ENCODE measurements around the gene KLHDC4. TPM values are rescaled to one million over a fixed set of nuclear protein-coding genes. Genes with fewer than 3 reads are reported as not detected.

The KLHDC4 gene
- total RNA-seq, 1 donor from 2014 or later, result 20.5 TPM

DNA sequence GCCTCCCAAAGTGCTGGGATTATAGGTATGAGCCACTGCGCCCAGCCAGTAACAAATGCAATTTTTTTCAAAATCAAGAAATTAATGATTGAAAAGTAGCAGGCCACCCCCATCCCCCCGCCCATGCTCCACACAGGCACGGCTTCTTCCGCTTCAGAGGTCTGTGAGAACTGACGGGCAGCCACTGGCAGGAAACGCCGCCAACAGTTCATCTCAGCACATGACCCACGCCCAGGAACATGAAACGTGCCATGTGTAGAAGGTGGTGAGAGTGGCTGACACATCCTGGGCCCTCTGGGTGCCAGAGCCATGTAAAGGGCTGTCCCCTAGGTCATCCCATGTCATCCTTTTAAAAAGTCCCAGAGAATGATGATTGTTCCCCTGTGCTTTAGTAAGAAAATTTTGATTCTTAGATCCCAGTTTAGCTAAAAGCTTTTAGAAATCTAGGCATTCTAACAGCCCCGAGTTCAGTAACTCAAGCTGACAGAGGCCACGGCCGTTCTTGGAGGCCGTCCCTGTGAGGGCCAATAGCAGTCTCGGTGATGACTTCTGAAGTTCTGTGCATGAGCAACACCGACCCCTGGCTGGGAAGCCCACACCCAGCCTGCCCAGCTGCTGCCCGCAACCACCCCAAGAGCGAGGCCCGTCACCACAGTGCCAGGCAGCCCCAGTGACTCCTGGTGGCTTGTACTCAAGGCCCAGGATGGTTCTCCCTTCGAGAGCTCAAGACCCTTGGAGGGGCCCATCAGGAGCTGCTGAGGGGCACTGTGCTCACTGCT lies 52.1 kb downstream of the KLHDC4 start:
- Mint-ChIP-seq H3K27ac (ENCODE audit: unreplicated experiment) (no peak overlapping the region), H3K4me3 (ENCODE audit: unreplicated experiment) (no peak overlapping the region), H3K36me3 (ENCODE audit: low read depth) (peaks cover 26% of the 10 kb centered on the region), H3K27me3 (ENCODE audit: low read depth) (peaks cover 2% of the 10 kb centered on the region), H3K9me3 (ENCODE audit: low read depth) (no peaks in the 10 kb centered on the region), H3K4me1 (ENCODE audit: low read depth) (no peaks in the 10 kb centered on the region)
- TF ChIP-seq, protein P1, sequence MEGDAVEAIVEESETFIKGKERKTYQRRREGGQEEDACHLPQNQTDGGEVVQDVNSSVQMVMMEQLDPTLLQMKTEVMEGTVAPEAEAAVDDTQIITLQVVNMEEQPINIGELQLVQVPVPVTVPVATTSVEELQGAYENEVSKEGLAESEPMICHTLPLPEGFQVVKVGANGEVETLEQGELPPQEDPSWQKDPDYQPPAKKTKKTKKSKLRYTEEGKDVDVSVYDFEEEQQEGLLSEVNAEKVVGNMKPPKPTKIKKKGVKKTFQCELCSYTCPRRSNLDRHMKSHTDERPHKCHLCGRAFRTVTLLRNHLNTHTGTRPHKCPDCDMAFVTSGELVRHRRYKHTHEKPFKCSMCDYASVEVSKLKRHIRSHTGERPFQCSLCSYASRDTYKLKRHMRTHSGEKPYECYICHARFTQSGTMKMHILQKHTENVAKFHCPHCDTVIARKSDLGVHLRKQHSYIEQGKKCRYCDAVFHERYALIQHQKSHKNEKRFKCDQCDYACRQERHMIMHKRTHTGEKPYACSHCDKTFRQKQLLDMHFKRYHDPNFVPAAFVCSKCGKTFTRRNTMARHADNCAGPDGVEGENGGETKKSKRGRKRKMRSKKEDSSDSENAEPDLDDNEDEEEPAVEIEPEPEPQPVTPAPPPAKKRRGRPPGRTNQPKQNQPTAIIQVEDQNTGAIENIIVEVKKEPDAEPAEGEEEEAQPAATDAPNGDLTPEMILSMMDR (IDR thresholded peaks at IDR 0.05), result no peak
- no peak for DNase-seq (ENCODE audit: low spot score)

- Mint-ChIP-seq H3K4me1 (ENCODE audit: low read depth) (no peaks in the 10 kb centered on the region), H3K27ac (ENCODE audit: unreplicated experiment) (no peak overlapping the region), H3K4me3 (ENCODE audit: unreplicated experiment) (no peak overlapping the region), H3K9me3 (ENCODE audit: low read depth) (no peaks in the 10 kb centered on the region), H3K36me3 (ENCODE audit: low read depth) (peaks cover 33% of the 10 kb centered on the region), H3K27me3 (ENCODE audit: low read depth) (peaks cover 2% of the 10 kb centered on the region)
- DNase-seq (ENCODE audit: low spot score), result no peak
- TF ChIP-seq, protein P1 (IDR thresholded peaks at IDR 0.05), result no peak
Observed at GRCh38 chr16:87712184-87712762, 53.5 kb downstream of the KLHDC4 start.

- Mint-ChIP-seq H3K27ac (ENCODE audit: unreplicated experiment) (no peak overlapping the region), H3K9me3 (ENCODE audit: low read depth) (no peaks in the 10 kb centered on the region), H3K4me3 (ENCODE audit: unreplicated experiment) (no peak overlapping the region), H3K27me3 (ENCODE audit: low read depth) (peaks cover 2% of the 10 kb centered on the region), H3K36me3 (ENCODE audit: low read depth) (peaks cover 33% of the 10 kb centered on the region), H3K4me1 (ENCODE audit: low read depth) (no peaks in the 10 kb centered on the region)
- TF ChIP-seq, protein P1 (IDR thresholded peaks at IDR 0.05), result no peak
- no peak for DNase-seq (ENCODE audit: low spot score)
Observed at GRCh38 chr16:87710887-87711286, 54.9 kb downstream of the KLHDC4 start.

GRCh38 chr16:87709677-87710076 lies 56.1 kb downstream of the KLHDC4 start:
- no peaks in the 10 kb centered on the region for H3K27me3 Mint-ChIP-seq (ENCODE audit: low read depth)
- H3K27ac Mint-ChIP-seq (ENCODE audit: unreplicated experiment), result no peak overlapping the region
- DNase-seq (ENCODE audit: low spot score), result no peak
- no peak overlapping the region for H3K4me3 Mint-ChIP-seq (ENCODE audit: unreplicated experiment)
- H3K9me3 Mint-ChIP-seq (ENCODE audit: low read depth), result no peaks in the 10 kb centered on the region
- no peaks in the 10 kb centered on the region for H3K4me1 Mint-ChIP-seq (ENCODE audit: low read depth)
- H3K36me3 Mint-ChIP-seq (ENCODE audit: low read depth), result peaks cover 24% of the 10 kb centered on the region
- TF ChIP-seq, protein P1 (IDR thresholded peaks at IDR 0.05), result no peak

- no peak overlapping the region for H3K4me3 Mint-ChIP-seq (ENCODE audit: unreplicated experiment)
- H3K27me3 Mint-ChIP-seq (ENCODE audit: low read depth), result no peaks in the 10 kb centered on the region
- H3K4me1 Mint-ChIP-seq (ENCODE audit: low read depth), result no peaks in the 10 kb centered on the region
- H3K9me3 Mint-ChIP-seq (ENCODE audit: low read depth), result no peaks in the 10 kb centered on the region
- no peak overlapping the region for H3K27ac Mint-ChIP-seq (ENCODE audit: unreplicated experiment)
- DNase-seq (ENCODE audit: low spot score), result no peak
- H3K36me3 Mint-ChIP-seq (ENCODE audit: low read depth), result peaks cover 24% of the 10 kb centered on the region
- TF ChIP-seq, protein P1 (IDR thresholded peaks at IDR 0.05), result no peak
Observed at GRCh38 chr16:87708881-87709638, 56.7 kb downstream of the KLHDC4 start.

Measured in chondrocyte (in vitro differentiated cells).